KBM-7 (cell line): ENCODE results near the gene NOS2.
A peak's percentile ranks its signal among the peaks of the same experiment; 100 is the strongest.
"Not testable (repeated sequence)": the region's sequence is repeated elsewhere in the genome, so short reads cannot be mapped to it uniquely, and the experiment has no call there.

Experiments used
- DNase-seq: peaks from one replicate; pipeline ENCODE4 v3.0.0-alpha.2; 2015
- in situ Hi-C: fragments of 300-500 bp; cut with MboI; formaldehyde crosslinking; loops from 2 replicates; pipeline ENCODE4 v1.14.3; 2020; ENCODE audit warnings: low sequenced_read_pairs, low pct_unique_long_range_greater_than_20kb, mixed read lengths

Gene NOS2

GRCh38 chr17:27824176-27824715 lies 23.9 kb upstream of the NOS2 start:
- in situ Hi-C loops: no loop called here
- no peak for DNase-seq

DNA sequence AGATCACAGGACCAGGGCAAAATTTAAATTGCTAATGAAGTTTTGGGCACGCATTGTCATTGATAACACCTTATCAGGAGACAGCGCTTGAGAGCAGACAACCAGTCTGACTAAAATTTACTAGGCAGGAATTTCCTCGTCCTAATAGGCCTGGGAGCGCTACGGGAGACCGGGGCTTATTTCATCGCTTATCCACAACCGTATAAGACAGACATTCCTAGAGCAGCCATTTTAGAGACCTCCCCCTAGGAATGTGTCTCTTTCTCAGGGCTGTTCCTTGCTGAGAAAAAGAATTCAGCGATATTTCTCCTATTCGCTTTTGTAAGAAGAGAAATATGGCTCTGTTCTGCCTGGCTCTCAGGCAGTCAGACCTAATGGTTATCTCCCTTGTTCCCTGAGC lies 21.8 kb upstream of the NOS2 start:
- in situ Hi-C loops, DNase-seq: not testable (repeated sequence)

GRCh38 chr17:27821318-27821717 lies 21.0 kb upstream of the NOS2 start:
- in situ Hi-C loops: no loop called here
- DNase-seq: no peak

GRCh38 chr17:27819145-27819544 lies 18.8 kb upstream of the NOS2 start:
- in situ Hi-C loops: no loop called here
- DNase-seq: no peak

GRCh38 chr17:27818401-27819105 lies 18.2 kb upstream of the NOS2 start:
- in situ Hi-C loops: no loop called here
- DNase-seq: no peak

DNA sequence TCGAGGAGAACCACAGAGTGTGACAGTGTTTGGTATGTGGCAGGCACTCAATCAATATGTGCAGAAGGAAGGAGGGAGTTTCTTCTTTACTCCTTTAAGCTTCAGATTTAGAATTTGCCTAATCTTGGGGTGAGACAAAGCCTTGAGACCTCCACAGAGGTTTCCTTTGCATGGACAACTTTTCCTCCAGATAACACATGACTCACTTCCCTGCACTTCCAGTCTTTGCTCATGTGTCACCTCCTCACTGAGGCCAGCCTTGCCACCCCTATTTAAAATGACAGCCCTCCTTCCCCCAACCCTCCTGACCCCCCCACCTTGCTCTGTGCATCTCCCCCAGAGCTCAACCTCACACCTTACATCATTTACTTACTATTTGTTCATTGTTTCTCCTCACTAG lies 17.4 kb upstream of the NOS2 start:
- in situ Hi-C loops: no loop called here
- DNase-seq: no peak

- DNase-seq: no peak
- in situ Hi-C loops: no loop called here
Observed at GRCh38 chr17:27816946-27817345, 16.6 kb upstream of the NOS2 start.

GRCh38 chr17:27811961-27812360 lies 11.6 kb upstream of the NOS2 start:
- DNase-seq: no peak
- in situ Hi-C loops: no loop called here

DNA sequence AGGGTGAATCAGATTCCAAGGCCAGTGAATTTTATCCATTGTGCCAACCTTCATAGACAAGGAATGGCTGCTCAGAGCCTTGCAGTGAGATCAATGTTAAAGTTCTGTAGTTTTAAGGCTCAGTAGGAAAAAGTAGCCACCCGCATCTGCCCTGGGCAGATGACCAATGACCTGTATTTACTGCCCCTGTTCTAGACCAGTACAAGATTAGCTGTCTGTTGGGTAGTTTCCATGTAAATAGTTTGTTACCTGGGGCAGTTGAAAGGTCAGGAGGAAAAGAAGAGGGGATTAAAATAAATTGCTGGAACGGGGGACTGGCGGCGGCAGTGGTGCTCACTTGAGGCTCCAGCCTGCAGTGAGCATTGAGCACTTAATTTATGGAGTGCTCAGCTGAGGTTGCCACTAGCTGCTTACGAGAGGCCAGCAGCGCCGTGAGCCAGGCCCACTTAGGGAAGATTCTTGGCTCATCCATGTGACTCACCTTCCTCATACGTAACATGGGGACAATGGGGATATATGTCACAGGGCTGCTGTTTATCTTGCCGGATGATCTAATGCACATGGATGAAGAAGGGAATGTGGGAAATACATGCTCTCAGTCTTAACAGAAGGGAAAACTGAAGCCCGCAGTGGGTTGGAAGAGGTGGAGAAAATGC lies 10.7 kb upstream of the NOS2 start:
- in situ Hi-C loops: no loop called here
- no peak for DNase-seq

DNA sequence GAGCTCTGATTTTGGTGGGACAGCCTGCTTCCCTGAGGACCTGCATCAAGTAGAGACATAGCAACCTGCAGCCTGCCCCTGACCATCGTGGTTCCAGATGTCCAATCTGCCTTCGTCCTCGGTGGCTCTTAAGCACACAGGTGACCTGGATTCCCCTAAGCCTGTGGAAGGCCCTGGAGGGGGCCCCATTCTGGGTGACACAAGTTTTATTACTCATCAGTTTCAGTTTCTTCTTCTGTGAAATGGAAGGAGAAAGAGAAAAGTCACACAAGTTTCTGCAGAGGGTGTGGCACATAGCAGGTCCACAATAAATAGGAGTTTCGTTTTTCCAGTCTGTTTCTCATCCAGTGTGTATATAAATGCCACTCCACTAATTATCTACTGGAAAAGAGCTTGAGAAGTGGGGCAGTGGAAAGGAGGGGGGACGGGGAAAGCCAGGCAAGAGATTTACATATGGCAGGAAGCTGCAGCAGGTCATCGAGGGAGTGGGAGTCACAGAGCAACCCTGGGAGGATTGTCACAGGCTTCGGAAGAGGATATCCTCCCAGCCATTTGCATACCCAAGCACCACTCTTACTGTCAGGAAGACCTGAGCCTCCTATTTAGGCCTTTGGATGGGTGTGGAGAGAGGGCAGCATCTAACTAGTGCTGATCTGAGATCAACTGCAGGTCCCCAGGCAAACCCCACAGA lies 10.0 kb upstream of the NOS2 start:
- in situ Hi-C loops: no loop called here
- DNase-seq: no peak

DNA sequence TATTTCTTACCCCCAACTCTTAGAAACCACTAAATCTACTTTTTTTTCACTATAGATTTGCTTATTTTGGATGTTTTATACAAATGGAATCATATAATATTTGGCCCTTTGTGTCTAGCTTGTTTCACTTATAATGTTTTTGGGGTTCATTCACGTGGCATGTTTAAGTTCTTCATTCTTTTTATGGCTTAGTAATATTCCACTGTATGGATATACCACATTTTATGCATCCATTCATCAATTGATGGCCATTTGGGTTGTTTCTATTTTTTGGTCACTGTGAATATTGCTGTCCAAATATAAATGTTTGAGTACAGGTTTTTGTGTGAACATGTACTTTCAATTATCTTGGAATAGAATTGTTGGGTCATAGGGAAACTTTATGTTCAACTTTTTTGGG lies 9.2 kb upstream of the NOS2 start:
- no peak for DNase-seq
- in situ Hi-C loops: no loop called here

- in situ Hi-C loops: no loop called here
Observed at GRCh38 chr17:27808628-27809027, 8.3 kb upstream of the NOS2 start.

DNA sequence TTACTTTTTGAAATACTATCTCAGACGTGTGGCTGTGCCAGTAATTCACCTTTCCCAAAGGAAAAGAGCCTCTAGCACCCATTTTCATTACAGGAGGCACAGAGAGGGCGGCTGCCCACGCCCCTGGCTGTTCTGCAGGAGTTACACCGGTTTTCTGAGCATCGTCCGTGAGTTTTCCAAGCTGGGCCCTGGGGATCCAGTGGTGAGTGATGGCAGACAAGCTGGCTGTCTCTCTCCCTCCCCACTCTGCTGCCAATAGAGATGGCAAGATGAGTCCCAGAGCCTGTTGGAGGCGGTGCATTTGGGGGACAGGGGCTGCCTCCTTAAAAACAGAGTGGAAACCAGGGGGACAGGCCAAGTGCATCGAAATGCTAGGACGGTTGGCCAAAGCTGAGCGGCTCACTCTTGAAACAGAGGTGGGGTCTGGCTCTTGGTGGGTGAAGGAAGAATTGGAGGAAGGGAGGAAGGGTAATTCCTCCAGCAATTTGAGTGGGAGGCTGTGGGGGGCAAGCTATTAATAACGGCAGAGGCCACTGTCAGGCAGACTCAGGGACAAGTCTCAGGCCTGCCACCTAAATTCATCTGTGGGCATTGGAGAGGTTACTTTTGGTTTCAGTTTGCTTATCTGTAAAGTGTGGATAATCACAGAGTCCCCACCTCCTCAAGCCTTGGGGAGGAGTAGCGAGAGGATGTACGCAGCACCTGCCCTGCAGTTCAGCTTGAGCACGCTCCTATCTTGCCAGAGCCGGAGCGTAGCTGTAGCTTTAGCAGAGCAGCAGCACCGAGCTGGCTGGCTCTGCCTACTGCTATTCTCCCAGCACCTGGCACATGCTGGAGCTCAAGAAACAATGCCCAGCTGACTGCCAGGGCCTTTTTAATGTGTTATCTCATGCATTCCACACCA lies 7.5 kb upstream of the NOS2 start:
- in situ Hi-C loops: no loop called here
- DNase-seq: peak; percentile 15

More at GRCh38 chr17:27808628-27809027, 8.3 kb upstream of the NOS2 start:
- DNase-seq: no peak

GRCh38 chr17:27805520-27806146 lies 5.3 kb upstream of the NOS2 start:
- in situ Hi-C loops: no loop called here
- peak; percentile 94 for DNase-seq

GRCh38 chr17:27804113-27804512 lies 3.8 kb upstream of the NOS2 start:
- in situ Hi-C loops: no loop called here
- DNase-seq: no peak

GRCh38 chr17:27802962-27803680 lies 2.8 kb upstream of the NOS2 start:
- no peak for DNase-seq
- in situ Hi-C loops: no loop called here

- no peak for DNase-seq
- in situ Hi-C loops: no loop called here
Observed at GRCh38 chr17:27802033-27802432, 1.7 kb upstream of the NOS2 start.

GRCh38 chr17:27798376-27798775 lies 2.0 kb downstream of the NOS2 start:
- no peak for DNase-seq
- in situ Hi-C loops: loop anchor here (25.0 kb wide), 1 partner anchor 439 kb away; no protein-coding TSS in a partner anchor
